Stimulated activated CD8-positive, alpha-beta memory T cell treated with anti-CD3 and anti-CD28 coated beads, Interleukin-7, amount 100 ng/mL, for 48 hours (primary cell): Measurements from ENCODE around the gene TIMP2.
"Not testable (repeated sequence)": the region's sequence is repeated elsewhere in the genome, so short reads cannot be mapped to it uniquely, and the experiment has no call there.

ENCODE experiments used
- DNase-seq, 2 donors: peaks; one replicate each; pipeline ENCODE4 v3.0.0-alpha.2; 2020; ENCODE audit warnings: low read depth in 1 of 2; ENCODE audit errors: extremely low read depth in 1 of 2

TIMP2 gene

DNA sequence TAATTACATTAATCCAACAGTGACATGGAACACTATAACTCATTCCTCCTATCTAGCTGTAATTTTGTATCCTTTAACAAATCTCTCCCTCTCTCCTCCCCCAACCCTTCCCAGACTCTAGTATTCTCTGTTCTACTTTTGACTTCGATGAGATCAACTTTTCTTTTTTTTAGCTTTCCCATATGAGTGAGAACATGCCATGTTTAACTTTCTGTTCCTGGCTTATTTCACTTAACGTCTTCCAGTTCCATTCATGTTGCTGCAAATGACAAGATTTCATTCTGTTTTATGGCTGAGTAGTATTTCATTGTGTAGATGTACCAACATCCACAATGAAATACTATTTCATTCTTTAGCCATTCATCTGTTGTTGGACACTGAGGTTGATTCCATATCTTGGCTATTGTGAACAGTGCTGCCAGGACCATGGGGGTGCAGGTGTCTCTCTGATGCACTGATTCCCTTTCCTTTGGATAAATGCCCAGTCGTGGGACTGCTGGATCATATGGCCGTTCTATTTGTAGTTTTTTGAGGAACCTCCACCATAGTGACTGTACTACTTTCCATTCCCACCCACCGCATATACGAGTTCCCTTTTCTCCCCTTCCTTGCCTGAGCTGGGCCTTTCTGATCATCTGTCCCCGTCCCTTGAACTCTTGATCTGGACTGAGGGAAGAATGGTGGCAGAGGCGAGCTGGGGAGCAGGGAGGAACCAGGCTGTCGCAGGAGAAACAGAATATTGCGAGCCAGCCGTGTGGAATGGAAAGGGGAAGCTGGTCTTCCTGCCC, 14.5 kb downstream of the TIMP2 start:
- no peak for DNase-seq

DNA sequence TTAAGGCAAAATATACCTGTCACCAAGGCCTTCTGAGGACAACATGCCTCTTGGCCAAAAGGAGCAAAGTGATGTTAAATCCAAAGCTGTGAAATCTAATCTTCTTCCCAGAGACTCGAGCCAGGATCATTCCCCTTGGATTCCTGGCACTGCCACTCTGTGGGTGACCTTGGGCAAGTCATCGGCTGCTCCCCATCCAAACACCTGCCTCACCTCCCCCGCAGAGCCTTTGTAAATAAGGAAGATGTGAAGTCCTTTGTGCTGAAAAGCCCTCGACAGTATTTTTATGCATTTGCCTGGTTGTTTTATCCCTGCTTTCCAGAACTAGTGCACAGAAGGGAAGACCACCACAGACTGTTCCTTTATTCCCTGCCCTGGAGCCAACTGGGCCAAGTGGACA, 16.8 kb downstream of the TIMP2 start:
- DNase-seq = no peak

DNA sequence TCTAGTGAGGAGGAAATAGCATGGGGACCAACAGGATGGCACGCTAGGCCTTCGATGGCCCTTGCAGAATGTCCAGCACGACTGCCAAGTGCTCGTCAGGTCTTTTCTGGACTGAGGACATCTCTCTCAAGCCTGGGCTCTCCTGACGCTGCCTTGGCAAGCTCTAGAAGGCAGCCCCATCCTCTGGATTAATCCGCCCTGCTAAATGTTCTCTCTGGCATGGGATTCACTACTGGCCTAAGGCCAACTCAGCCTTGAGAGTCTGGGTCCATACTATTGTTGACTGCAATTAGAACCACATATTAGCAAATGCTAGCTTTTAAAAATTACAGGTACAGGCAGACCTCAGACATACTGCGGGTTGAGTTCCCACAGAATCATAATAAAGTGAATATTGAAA, 19.6 kb downstream of the TIMP2 start:
- no peak for DNase-seq

DNA sequence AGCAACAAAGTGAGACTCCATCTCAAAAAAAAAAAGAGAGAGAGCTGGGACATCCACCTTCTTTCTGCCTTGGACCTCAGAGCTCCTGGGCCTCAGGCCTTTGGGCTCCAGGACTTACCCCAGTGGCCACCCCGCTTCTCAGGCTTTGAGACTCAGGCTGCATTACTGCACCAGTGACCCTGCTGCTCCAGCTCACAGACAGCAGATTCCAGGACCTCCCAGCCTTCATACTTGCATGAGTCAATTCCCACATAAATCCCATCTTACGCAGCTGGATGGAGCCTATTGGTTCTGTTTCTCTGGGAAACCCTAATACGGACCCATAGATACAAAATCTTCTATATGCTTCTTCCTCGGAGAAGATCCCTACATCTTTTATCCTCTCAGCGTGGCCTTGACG, 20.1 kb downstream of the TIMP2 start:
- no peak for DNase-seq

- no peak for DNase-seq
Observed at GRCh38 chr17:78904371-78904770, 20.8 kb downstream of the TIMP2 start.

- DNase-seq = peak in 1 of 2 donors; percentile 34
Observed at GRCh38 chr17:78903101-78903779, 21.9 kb downstream of the TIMP2 start, which contains the start of gene CEP295NL. Gene CEP295NL, minus strand, starts transcription at chr17:78903201. Its CDS starts 1,373 bp downstream, at chr17:78901828.

DNA sequence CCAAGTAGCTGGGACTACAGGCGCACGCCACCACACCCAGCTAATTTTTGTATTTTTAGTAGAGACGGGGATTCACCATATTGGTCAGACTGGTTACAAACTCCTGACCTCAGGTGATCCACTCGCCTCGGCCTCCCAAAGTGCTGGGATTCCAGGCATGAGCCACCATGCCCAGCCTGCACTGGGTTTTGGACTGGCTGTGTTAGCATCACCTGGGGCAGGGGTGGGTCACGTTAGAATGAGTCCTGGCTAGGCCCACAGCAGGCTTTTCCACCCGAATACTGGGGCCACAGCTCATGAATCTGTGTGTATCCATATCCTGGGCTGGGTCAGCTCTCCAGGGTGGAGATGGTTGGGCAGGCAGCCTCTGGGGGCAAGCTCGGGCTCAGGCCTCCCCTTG, 23.0 kb downstream of the TIMP2 start:
- not testable (repeated sequence) for DNase-seq

GRCh38 chr17:78901806-78902205, 23.4 kb downstream of the TIMP2 start:
- DNase-seq = no peak

DNA sequence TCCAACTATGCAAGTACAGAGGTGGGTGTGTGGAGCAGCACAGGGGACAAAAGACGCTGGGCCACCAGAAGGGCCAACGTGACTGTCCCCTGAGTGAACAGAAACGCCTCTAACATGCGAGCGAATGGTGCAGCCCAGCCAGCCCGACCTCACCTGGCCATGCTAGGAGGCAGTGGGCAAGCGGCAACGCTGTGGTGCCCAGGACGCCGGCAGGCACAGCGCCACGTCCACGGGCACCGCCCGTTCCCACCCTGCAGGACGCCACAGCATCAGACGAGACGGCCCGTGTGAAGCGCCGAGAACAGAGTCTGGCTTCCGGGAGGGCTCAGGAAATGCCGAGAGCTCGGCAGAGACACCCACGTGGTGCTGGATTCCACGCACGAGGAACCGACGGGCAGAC, 24.4 kb downstream of the TIMP2 start:
- no peak for DNase-seq

DNA sequence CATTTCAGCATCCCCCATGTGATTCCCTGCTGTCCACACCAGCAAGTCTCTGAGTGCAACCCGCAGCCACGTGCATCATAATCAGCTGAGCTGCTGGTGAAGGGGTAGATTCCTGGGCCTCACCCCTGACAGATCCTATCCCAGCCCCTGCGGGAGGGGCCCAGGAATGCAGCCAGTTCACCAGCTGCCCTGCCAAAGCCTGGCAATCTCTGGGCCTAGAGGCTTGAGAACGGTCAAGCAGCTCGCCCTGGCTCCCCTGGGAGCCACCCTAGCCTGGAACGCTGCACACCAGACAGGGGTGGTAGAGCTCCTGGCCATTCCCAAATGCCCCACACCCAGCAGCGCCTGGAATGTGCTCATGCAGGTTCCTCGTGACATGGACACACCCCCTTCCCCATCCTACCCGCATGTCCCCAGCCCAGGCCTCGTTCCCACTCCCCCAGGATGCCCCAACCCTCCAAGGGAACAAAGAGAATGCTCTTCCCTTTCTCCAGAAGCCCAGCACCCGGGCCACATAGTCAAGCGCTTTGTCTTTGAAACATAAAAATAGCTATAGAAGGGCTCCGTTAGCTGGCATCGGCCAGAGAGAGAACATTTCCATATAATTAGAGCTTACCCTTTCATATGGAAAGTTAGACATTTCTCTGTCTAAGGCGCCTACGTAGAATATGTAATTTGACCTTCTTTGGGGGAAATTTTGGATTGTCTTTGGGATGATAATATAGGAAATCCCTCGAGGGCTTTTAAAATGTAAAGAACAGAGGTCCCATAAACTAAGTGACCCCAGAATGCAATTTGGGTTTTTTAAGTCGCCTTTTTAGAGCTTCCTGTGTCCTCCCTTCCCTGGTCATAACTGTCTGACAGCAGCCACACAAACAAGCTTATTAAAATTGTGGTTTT, 25.6 kb downstream of the TIMP2 start:
- no peak for DNase-seq

- DNase-seq = no peak
Observed at GRCh38 chr17:78898947-78899346, 26.2 kb downstream of the TIMP2 start.

DNA sequence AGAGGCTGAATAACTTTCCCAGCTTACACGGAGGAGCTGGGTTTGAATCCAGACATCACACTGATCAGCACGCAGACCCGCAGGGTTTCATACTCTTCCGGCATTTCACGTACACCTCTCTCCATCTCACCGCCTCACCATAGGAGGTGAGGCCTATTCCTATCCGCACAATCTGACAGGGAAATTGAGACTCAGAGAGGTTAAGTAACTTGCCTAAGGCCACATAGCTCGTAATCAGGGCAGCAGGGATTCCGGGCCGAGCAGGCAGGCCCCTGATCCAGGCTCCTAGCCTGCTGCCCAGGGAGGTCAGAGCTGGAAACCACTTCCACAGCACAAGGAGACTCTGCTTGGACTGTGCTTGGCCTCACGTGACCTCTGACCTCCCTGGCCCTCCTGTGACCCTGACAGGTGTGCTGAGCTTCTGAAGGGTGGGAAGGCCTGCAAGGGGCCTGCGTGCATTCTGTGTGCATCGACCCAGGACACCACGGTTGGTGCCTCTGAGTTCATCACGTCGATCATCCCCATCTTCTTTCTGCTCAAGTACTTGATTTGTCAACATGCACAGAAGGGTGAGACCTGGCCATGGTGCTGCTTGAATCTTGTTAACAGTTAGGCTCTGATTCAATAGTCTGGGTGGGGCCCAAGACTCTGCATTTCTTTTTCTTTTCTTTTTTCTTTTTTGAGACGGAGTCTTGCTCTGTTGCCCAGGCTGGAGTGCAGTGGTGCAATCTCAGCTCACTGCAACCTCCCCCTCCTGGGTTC, 26.9 kb downstream of the TIMP2 start:
- DNase-seq = no peak

- DNase-seq = no peak
Observed at GRCh38 chr17:78897664-78898047, 27.5 kb downstream of the TIMP2 start.

- no peak for DNase-seq
Observed at GRCh38 chr17:78896834-78897663, 28.1 kb downstream of the TIMP2 start.

GRCh38 chr17:78896091-78896833, 28.9 kb downstream of the TIMP2 start:
- DNase-seq = no peak

- no peak for DNase-seq
Observed at GRCh38 chr17:78895322-78895721, 29.9 kb downstream of the TIMP2 start.

DNA sequence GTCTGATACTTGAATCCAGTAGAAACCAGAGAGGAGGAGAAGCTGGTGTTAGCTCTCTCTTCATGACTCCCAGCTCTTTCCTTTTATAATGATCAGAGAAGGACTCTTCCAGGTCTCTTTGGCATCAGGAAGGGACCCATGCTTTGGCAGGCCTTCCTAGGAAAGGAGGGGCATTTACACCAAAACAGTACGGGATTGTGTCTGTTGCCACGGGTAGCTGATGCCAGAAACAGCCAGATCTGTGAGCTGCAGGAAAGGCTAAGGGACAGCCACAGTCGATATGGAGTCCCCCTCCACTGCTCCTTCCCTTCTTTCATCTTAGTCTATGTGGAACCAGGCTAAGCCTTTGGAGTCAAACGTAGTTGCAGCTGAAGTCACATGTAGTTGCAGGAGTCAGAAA, 31.5 kb downstream of the TIMP2 start:
- no peak for DNase-seq

GRCh38 chr17:78892936-78893379, 32.2 kb downstream of the TIMP2 start:
- no peak for DNase-seq

DNA sequence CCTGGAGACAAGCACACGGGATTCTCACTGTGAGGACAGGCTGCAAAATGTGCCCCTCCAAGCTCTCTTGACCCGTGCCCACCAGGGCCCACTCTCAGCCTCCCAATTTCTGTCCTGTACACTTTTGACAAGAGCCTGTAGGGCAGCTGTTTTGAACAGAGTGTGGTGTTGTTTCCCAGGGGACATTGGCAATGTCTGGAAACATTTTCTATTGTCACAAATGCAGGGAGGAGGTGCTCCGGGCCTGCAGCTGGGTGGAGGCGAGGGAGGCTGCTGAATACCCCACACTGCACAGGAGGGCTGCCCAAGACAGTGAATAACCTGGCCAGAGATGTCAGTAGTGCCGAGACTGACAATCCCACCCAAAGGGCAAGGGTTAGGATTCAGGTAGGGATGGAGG, 32.7 kb downstream of the TIMP2 start:
- no peak for DNase-seq
